DND-41 (cell line): ENCODE measurements around the gene RNF183.
"Not testable (repeated sequence)": the region's sequence is repeated elsewhere in the genome, so short reads cannot be mapped to it uniquely, and the experiment has no call there.

ENCODE experiments used
- ATAC-seq: fragments of 200-7000 bp; cut with Tn5 transposase; 3 replicates; pipeline ENCODE4 v1.9.1; 2021; ENCODE audit warnings: low read depth; ENCODE audit not compliant: insufficient read depth
- DNase-seq: peaks from one replicate; pipeline ENCODE4 v3.0.0-alpha.2; 2020
- H2AFZ ChIP-seq: 2 replicates; pipeline ENCODE4 v1.6.0; 2012; ENCODE audit warnings: low read depth, low read length
- H3K27ac ChIP-seq: 2 replicates; pipeline ENCODE4 v1.5.1; 2012; ENCODE audit warnings: low read length, inconsistent platforms
- H3K27me3 ChIP-seq: fragments of 200-600 bp; sonication (generic); 2 replicates; pipeline ENCODE4 v1.6.0; 2012; ENCODE audit warnings: low read length, mild to moderate bottlenecking, inconsistent platforms; ENCODE audit not compliant: insufficient read depth, poor library complexity
- H3K36me3 ChIP-seq: 2 replicates; pipeline ENCODE4 v1.5.1; 2012; ENCODE audit warnings: low read length, inconsistent platforms; ENCODE audit not compliant: insufficient read depth
- H3K4me1 ChIP-seq: 2 replicates; pipeline ENCODE4 v1.5.1; 2012; ENCODE audit warnings: mild to moderate bottlenecking, low read length; ENCODE audit not compliant: insufficient read depth
- H3K4me2 ChIP-seq: 2 replicates; pipeline ENCODE4 v1.6.0; 2012; ENCODE audit warnings: mild to moderate bottlenecking, moderate library complexity, low read length, inconsistent platforms; ENCODE audit not compliant: insufficient read depth
- H3K4me3 ChIP-seq, 2 experiments: fragments of 200-600 bp in 1 of 2; shearing (Covaris generic) in 1 of 2; 2 replicates each; pipeline ENCODE4 v1.5.1; 2012 to 2016; ENCODE audit warnings: inconsistent platforms in 2 of 2, low read length in 2 of 2, mild to moderate bottlenecking in 2 of 2, low read depth in 1 of 2, moderate library complexity in 1 of 2
- H3K79me2 ChIP-seq: 2 replicates; pipeline ENCODE4 v1.6.0; 2012; ENCODE audit warnings: low read length, inconsistent platforms; ENCODE audit not compliant: insufficient read depth
- H3K9ac ChIP-seq: 2 replicates; pipeline ENCODE4 v1.6.0; 2012; ENCODE audit warnings: low read depth, mild to moderate bottlenecking, inconsistent platforms, low read length, moderate library complexity
- H3K9me3 ChIP-seq: 2 replicates; pipeline ENCODE4 v1.5.1; 2012; ENCODE audit warnings: low read length, moderate library complexity, mild to moderate bottlenecking, inconsistent platforms; ENCODE audit not compliant: insufficient read depth, severe bottlenecking
- H4K20me1 ChIP-seq: 2 replicates; pipeline ENCODE4 v1.6.0; 2012; ENCODE audit warnings: low read length; ENCODE audit not compliant: insufficient read depth
- CTCF ChIP-seq: IDR thresholded peaks from 2 replicates; pipeline ENCODE4 v1.5.1; 2012; ENCODE audit warnings: borderline replicate concordance, low read length, moderate library complexity, mild to moderate bottlenecking; ENCODE audit not compliant: poor library complexity, severe bottlenecking; ENCODE audit errors: extremely low read depth
- EZH2 ChIP-seq: IDR thresholded peaks from 3 replicates; pipeline ENCODE4 v1.6.1; 2012; ENCODE audit warnings: borderline replicate concordance, low read depth, mild to moderate bottlenecking, moderate library complexity, low read length, inconsistent platforms; ENCODE audit not compliant: severe bottlenecking

RNF183 gene

DNA sequence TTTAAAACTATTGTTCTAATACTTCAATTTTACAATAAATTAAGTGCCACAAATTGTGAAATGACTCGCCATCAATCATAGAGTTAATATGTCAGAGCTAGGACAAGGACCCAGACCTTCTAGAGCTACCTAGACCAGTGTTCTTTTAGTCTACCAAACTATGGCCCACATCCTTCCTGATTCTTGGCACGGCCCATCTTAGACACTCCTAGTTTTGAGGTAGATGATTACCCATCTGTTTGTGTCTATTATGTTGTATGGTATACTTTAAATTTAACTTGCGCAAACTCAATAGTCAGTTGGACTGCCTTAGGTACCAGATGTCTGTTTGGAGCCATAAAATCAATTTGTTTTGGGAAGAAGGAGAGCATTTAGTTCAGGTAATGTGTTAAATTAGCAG lies 45.3 kb downstream of the RNF183 start:
- H2AFZ ChIP-seq: no peak overlapping the region
- ATAC-seq (no peak), DNase-seq (no peak)
- H4K20me1 ChIP-seq: no peaks in the 10 kb centered on the region
- no peaks in the 10 kb centered on the region for H3K27me3 ChIP-seq
- no peaks in the 10 kb centered on the region for H3K9me3 ChIP-seq
- H3K9ac ChIP-seq: no peak overlapping the region
- H3K27ac ChIP-seq: no peak overlapping the region
- peaks cover 27% of the 10 kb centered on the region; the same call in 1 of the 2 replicates for H3K36me3 ChIP-seq
- H3K79me2 ChIP-seq: no peaks in the 10 kb centered on the region
- no peaks in the 10 kb centered on the region for H3K4me1 ChIP-seq
- no peak overlapping the region for H3K4me3 ChIP-seq
- TF ChIP-seq CTCF: no peak
- no peak for TF ChIP-seq EZH2
- no peak overlapping the region for H3K4me2 ChIP-seq

DNA sequence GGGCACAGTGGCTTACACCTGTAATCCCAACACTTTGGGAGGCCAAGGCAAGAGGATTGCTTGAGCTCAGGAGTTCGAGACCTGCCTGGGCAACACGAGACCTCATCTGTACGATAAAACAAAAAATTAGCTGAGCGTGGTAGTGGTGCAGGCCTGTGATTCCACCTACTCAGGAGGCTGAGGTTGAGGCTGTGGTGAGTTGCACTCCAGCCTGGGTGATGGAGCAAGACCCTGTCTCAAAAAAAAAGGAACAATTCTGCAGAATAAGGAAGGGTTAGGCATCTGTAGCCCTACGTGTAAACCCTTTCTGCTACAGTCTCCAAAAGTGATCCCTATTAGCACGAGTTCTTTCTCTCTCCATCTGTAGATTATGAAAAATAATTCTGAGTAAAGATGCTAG lies 47.7 kb downstream of the RNF183 start:
- Histone ChIP-seq H3K9me3 (no peaks in the 10 kb centered on the region), H2AFZ (no peak overlapping the region), H3K36me3 (peaks cover 24% of the 10 kb centered on the region; the same call in 1 of the 2 replicates), H3K79me2 (no peaks in the 10 kb centered on the region), H3K4me3 (no peak overlapping the region), H3K4me1 (no peaks in the 10 kb centered on the region), H3K4me2 (no peak overlapping the region), H4K20me1 (no peaks in the 10 kb centered on the region), H3K27me3 (no peaks in the 10 kb centered on the region), H3K27ac (no peak overlapping the region), H3K9ac (no peak overlapping the region)
- DNase-seq (no peak), ATAC-seq (no peak)
- TF ChIP-seq CTCF (no peak), EZH2 (no peak)

DNA sequence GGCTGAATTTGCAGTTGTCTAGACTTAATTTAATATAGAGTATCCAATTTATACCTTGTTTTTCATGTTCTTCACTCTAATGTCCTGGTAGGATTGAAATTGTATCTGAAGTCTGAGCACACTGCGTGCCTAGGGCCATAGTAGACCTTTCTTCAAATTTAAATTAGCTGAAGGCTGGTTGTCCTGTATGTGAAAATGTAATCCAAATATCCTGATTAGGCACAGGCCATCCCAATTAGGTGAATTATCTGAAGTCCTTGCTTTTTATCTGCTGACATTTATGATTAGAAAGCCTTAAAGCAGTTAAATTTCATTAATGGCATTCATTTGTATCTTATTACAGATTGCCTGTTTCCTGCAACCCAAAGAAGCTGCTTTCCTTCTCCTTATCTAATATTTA lies 48.2 kb downstream of the RNF183 start:
- no peak overlapping the region for H3K4me2 ChIP-seq
- no peak for TF ChIP-seq CTCF
- no peak for TF ChIP-seq EZH2
- no peaks in the 10 kb centered on the region for H4K20me1 ChIP-seq
- H3K9ac ChIP-seq: no peak overlapping the region
- no peaks in the 10 kb centered on the region for H3K79me2 ChIP-seq
- peaks cover 20% of the 10 kb centered on the region; the same call in 1 of the 2 replicates for H3K36me3 ChIP-seq
- H3K9me3 ChIP-seq: no peaks in the 10 kb centered on the region
- no peak overlapping the region for H3K4me3 ChIP-seq
- ATAC-seq (no peak), DNase-seq (no peak)
- H2AFZ ChIP-seq: no peak overlapping the region
- no peak overlapping the region for H3K27ac ChIP-seq
- no peaks in the 10 kb centered on the region for H3K27me3 ChIP-seq
- H3K4me1 ChIP-seq: no peaks in the 10 kb centered on the region

- H3K27ac ChIP-seq: no peak overlapping the region
- no peak overlapping the region for H2AFZ ChIP-seq
- no peaks in the 10 kb centered on the region for H3K27me3 ChIP-seq
- no peaks in the 10 kb centered on the region for H3K9me3 ChIP-seq
- H3K9ac ChIP-seq: no peak overlapping the region
- DNase-seq (no peak), ATAC-seq (no peak)
- no peaks in the 10 kb centered on the region for H4K20me1 ChIP-seq
- no peak overlapping the region for H3K4me3 ChIP-seq
- no peaks in the 10 kb centered on the region for H3K79me2 ChIP-seq
- H3K4me2 ChIP-seq: no peak overlapping the region
- H3K4me1 ChIP-seq: no peaks in the 10 kb centered on the region
- H3K36me3 ChIP-seq: no peaks in the 10 kb centered on the region
- TF ChIP-seq CTCF: no peak
Observed at GRCh38 chr9:113250807-113251206, 52.4 kb downstream of the RNF183 start.

GRCh38 chr9:113249661-113250060 lies 53.5 kb downstream of the RNF183 start:
- not testable (repeated sequence) for H4K20me1 ChIP-seq

More at GRCh38 chr9:113249661-113250060, 53.5 kb downstream of the RNF183 start:
- not testable (repeated sequence) for H3K9me3 ChIP-seq, H3K36me3 ChIP-seq, H2AFZ ChIP-seq, H3K9ac ChIP-seq, H3K4me3 ChIP-seq, H3K27ac ChIP-seq, ATAC-seq, H3K79me2 ChIP-seq, H3K4me1 ChIP-seq, H3K4me2 ChIP-seq, H3K27me3 ChIP-seq, DNase-seq
